GM13977 (cell line): ENCODE results near the gene EVL.

Experiments
- DNase-seq: peaks from one replicate; pipeline ENCODE4 v3.0.0; 2012; ENCODE audit warnings: low spot score
- CTCF ChIP-seq: IDR thresholded peaks from 2 replicates; pipeline ENCODE4 v1.5.1; 2012; ENCODE audit warnings: mild to moderate bottlenecking, control low read depth; ENCODE audit not compliant: insufficient read depth; ENCODE audit errors: extremely low read depth, missing control alignments
- in situ Hi-C: fragments of 300-500 bp; cut with MboI; formaldehyde crosslinking; loops from one replicate; pipeline ENCODE4 v1.12.0; 2022; ENCODE audit warnings: low sequenced_read_pairs, low pct_unique_long_range_greater_than_20kb, mixed read lengths, inconsistent platforms; ENCODE audit not compliant: unreplicated experiment

The EVL gene

GRCh38 chr14:100100032-100100703 is 34.9 kb downstream of the EVL start:
- no peak for DNase-seq
- in situ Hi-C loops, result no loop called here
- TF ChIP-seq CTCF, result no peak

GRCh38 chr14:100102156-100102785 is 37.0 kb downstream of the EVL start:
- no peak for TF ChIP-seq CTCF
- in situ Hi-C loops, result no loop called here
- no peak for DNase-seq

GRCh38 chr14:100103250-100104005 is 38.2 kb downstream of the EVL start:
- DNase-seq, result no peak
- in situ Hi-C loops, result no loop called here
- no peak for TF ChIP-seq CTCF

GRCh38 chr14:100104006-100104352 is 38.8 kb downstream of the EVL start:
- DNase-seq, result no peak
- TF ChIP-seq CTCF, result no peak
- in situ Hi-C loops, result no loop called here

GRCh38 chr14:100104523-100105300 is 39.5 kb downstream of the EVL start:
- DNase-seq, result no peak
- peak; percentile 34 for TF ChIP-seq CTCF
- in situ Hi-C loops, result no loop called here
